NCI-H2029 treated with DMSO at 0.1 percent for 48 hours (cell line): Measurements from ENCODE around the gene STIMATE.

Experiments used
- DNase-seq: peaks from one replicate; lab custom pipeline; 2025; lab: John Stamatoyannopoulos, UW

STIMATE gene

DNA sequence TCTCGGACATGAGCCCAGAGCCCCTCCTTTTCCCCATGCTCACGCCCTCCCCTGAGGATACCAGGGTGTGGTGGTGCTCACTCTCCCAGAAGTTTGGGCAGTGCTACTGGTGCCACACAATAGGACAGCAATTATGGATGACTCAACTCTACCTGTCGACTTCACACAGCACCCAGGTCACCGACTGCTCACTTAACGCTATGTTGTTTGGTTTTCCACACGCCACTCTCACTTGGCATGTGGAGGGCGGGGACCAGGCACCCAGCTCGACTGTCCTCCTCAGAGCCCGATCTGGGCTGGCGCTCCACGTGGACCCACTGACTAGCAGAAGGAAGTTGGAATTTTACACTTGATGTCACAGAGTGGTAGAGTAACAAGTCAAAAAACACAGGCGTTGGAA, 30.9 kb downstream of the STIMATE start:
- DNase-seq, result no peak

- peak; percentile 24 for DNase-seq
Observed at GRCh38 chr3:52865994-52866393, 31.4 kb downstream of the STIMATE start.

DNA sequence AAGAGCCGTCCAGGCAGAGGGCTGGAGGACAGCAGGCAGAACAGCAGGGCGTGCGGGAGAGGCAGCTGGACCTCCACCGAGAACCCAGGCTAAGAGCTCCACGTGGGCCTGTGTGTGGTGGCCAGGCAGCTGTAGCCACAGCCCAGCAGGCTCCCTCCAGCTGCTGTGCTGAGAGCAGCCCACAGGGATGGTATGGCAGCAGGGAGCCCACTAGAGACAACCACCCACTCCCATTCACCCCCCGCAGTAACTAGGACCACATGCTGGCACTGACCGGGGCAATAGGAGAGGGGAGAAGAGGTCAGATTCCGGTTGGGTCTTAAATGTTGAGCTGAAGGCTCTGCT, 37.0 kb downstream of the STIMATE start:
- DNase-seq, result no peak

GRCh38 chr3:52859686-52860423, 37.5 kb downstream of the STIMATE start:
- DNase-seq, result peak; percentile 17

- no peak for DNase-seq
Observed at GRCh38 chr3:52857864-52858263, 39.5 kb downstream of the STIMATE start.

DNA sequence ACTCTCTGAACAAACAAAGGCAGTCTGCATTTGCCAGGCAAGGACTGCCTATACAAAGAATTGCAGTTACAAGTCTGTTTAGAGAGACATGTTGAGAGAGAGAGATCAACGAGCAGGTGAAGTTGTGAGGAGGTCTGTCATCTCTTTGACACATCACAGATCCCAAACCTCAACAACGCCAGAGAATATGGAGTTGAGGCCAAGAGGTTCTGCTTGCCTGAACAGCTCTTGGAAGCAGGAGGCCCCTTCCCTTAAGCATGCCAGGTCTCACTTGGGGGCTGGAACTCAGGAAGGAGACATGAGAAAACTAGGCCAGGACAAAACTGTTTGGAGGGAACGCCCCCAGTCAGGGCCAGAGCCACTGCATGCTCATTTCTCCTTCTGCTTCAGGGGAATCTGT, 40.2 kb downstream of the STIMATE start:
- DNase-seq, result no peak

DNA sequence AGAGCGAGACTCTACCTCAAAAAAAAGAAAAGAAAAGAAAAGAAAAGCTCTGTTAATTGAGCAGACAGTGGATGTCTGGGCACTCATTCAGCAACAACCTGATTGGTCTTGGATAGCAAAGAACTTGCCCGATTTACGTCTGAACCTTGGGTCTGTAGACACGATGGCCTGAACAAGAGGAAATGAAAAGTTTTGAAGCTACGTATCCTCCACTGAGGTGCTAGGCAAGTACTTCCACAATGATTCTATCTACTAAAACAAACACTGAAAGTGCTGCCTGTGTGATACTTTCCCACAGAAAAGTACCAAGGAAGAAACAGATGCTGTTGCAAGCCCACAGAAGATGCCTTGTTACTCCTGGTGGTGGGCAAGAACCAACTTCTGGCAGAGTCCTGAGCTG, 40.7 kb downstream of the STIMATE start:
- DNase-seq, result no peak

- DNase-seq, result no peak
Observed at GRCh38 chr3:52854013-52854412, 43.3 kb downstream of the STIMATE start.

GRCh38 chr3:52852419-52852818, 44.9 kb downstream of the STIMATE start:
- DNase-seq, result no peak

DNA sequence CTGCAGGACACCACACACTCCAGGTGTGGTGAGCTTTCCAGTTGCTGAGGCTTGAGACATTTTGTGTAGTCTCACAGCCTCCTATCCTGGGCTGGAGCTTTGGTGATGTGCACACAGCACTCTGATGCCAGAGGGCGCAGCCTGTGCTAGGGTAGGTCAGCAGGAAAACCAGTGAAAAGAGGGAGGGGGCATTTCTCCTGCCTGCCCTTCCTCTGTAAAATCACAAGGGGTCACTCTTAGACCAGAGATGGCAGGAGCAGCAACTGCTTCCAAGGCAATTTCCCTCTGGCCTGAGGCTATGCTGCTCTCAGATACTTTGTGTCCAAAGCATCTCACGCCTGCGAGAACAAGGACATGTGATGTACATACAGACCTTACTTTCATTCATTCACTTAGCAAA, 46.0 kb downstream of the STIMATE start:
- peak; percentile 20 for DNase-seq

DNA sequence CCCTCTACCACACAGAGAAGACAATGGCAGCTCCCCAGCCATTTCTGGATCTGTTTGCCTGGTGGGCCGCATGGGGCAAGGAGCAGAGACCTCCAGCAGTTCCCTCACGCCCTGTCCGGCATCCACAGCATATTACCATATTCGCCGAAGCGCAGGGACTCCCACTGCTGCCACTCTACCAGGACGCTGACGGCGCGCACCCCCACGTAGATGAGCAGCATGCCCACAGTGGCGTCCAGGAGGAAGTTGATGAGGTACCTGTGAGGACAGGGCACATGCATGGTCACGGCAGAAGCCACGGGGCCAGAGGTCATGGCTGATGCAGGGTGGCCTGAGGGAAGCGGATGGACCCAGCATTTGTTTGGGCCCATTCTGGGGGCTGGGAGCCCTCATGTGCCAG, 47.7 kb downstream of the STIMATE start:
- no peak for DNase-seq

- DNase-seq, result no peak
Observed at GRCh38 chr3:52848617-52849016, 48.7 kb downstream of the STIMATE start.

- DNase-seq, result no peak
Observed at GRCh38 chr3:52847726-52848125, 49.6 kb downstream of the STIMATE start.

- DNase-seq, result no peak
Observed at GRCh38 chr3:52847241-52847640, 50.1 kb downstream of the STIMATE start.

DNA sequence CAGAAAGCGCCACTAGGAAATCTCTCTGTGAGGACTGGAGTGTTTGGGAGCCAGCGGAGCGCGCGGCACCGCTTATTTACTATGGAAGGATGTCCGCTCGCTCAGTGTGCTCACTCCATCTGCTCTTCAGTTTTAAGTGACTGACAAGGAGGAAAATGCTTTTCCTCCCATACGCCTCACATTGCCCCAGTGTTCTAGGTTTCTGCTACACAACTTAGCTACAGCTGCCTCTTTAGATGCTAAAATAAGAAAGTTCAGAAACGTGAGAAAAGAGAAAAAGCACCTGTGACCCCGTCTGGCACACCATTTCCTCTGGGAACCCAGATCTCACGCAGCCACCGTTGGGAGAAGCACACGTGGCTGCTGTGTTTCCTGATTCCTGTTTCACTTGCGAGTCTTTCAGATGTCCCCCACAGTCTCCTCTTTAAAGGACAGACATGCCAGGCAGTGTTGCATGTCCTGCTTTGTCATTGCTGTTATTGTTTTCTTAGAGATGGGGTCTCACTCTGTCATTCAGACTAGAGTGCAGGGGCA, 50.8 kb downstream of the STIMATE start:
- DNase-seq, result no peak

DNA sequence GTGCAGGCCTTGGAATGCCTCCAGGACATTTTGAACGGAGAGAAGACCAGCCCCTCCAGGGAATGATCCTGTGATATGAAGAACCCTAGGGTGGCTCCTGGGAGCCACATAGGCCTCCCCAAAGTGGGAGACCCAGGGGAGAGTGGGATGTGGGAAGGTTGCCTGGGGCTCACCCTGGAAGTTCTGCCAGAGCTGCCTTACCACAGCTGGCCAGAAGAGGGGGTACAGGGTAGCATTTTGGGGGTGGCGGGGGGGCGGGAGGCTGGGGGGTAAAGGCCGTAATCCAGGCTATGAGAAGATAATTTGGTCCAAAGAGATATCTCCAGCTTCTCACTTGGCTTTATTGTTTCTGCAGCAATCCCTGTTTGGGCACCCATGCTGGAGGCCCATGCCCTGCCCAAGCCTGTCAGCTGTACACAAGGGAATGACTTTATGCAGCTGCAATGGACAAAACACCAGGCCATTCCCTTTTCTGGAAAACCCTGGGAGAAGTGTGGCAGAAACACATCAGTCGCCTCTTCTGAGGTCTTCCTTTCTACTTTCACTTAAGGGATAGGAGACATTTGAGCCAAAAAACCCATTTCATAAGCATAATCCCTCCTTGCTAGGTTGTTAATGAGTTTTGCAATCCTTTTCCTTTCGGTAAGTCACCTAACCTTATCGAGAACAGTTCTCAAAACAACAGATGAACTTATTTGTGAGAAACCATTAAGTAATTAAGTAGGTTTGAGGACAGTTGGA, 51.5 kb downstream of the STIMATE start:
- no peak for DNase-seq

GRCh38 chr3:52845157-52845556, 52.2 kb downstream of the STIMATE start:
- DNase-seq, result no peak

DNA sequence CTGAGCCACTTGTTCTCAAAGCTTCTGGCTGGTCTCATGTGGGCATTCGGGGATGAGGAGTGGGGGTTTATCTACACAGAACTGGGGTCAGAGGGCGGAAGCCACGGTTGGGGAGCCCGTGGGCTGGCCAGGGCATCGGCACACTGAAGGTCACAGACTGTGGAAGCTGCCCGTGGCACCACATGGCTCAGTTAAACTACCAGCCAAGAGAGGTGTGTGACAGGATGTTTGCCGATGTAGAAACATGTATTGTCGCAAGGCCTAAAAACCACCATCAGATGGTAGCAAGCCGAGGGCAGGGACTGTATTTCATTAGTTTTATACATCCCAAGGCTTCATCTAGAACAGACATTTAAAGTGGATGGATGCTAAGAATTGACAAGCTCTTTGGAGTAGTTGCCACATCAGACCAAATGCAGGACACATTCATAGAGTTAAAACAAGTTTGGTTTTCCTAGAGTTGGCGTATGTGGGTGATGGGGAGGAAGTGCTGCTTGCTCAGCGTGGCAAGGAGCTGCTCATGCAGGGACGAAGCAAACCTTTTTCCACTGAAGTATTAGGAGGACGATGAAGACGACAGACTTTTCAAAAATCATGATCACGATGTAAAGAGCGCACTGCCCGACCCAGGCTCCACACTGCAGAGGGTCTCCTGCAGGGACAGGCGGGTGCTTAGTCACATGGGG, 52.9 kb downstream of the STIMATE start:
- DNase-seq, result no peak

DNA sequence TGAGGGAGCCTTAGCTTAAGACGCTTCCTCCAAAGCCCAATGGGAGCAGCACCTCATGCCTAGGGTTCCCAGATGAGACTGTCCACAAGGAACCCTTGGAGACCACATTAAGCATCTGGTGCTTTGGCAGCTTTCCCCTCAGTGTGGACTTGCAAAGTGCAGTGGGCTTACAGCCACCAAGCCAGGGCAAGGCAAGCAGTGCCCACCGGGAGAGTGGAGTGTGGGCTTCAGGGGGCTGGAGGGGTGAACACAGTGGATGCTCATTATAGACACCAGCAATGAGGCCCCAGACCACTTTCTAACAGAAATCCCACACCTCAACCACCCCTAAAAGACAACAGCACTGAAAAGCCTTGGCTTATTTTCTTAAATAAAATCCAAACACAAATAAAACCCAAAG, 53.5 kb downstream of the STIMATE start:
- DNase-seq, result no peak

DNA sequence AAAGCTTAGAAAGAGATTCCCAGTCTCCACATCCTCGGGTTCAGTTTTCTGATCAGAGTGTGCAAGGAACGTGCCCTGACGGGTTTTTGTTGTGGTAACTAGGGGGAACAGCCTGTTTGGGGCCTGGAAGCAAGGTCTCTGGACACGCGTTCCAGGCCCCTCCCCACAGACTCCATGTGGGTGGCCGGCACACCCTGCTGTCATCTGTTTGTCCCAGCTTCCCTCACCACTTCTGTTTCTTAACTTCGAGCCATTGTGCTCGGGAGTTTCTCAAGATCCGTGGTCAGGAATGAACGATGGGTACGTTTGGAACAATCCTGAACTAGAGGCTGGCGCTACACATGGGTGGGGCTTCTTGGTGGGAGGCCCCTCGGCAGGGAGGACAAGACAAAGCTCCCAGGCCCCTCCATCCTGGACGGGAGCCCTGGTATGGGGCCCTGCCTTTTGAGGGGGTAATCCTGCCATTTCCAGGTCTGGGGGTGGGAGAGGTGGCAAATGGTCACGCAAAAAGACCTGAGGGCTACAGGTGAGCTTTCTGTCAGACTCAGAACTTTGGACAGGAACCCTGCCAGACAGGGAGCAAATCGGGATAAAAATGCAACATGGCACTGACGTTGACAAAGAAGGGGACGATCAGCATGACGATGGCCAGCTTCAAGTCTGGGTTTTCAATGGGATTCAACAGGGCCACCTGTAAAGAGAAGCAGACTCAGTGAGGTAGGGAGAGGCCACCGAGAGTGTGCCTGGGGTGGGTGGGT, 54.1 kb downstream of the STIMATE start:
- no peak for DNase-seq

- peak; percentile 21 for DNase-seq
Observed at GRCh38 chr3:52842424-52842823, 54.9 kb downstream of the STIMATE start.

DNA sequence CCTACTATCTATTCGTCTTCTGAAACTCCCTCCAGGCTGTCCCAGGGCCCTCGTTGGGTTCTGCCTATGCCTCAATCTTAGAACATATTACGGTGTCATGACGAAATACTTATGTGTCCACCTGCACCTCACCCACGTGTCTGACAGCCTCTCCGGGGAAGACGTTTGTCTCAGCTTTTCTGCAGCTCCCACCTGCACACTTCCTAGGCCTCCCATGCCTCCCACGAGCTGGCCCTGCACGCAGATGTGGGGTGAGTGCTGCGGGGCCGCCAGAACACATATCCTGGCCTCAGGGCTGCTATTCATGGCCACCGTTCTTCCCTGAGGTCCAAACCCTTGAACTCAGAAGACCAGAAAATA, 55.4 kb downstream of the STIMATE start:
- no peak for DNase-seq
